Urinary bladder (tissue), 4 donors: ENCODE results near the gene GPR78. TPM values are rescaled to one million over a fixed set of nuclear protein-coding genes. Genes with fewer than 3 reads are reported as not detected.

ENCODE experiments used
- DNase-seq: peaks from one replicate; pipeline ENCODE4 v3.0.0-alpha.2; 2015; ENCODE audit errors: extremely low spot score
- H3K27ac ChIP-seq: one replicate; pipeline ENCODE4 v1.5.1; 2013; ENCODE audit warnings: low read depth, mild to moderate bottlenecking, moderate library complexity
- H3K36me3 ChIP-seq: one replicate; pipeline ENCODE4 v1.6.1; 2013; ENCODE audit warnings: mild to moderate bottlenecking, moderate library complexity; ENCODE audit not compliant: insufficient read depth
- H3K4me1 ChIP-seq: one replicate; pipeline ENCODE4 v1.6.1; 2013; ENCODE audit warnings: mild to moderate bottlenecking, moderate library complexity; ENCODE audit not compliant: insufficient read depth
- H3K4me3 ChIP-seq: one replicate; pipeline ENCODE4 v1.5.1; 2013; ENCODE audit warnings: low read depth, low read length
- WGBS: extraction: QIAGEN DNeasy Blood & Tissue Kit; methylation state at CpG from one replicate; pipeline ENCODE4 v1.1.7; 2013; 5-methylcytosine and 5-hydroxymethylcytosine counted together
- polyA plus RNA-seq: library from polyadenylated mRNA; stranded (reverse); fragments of 200-250 nt; gene quantifications from one replicate; pipeline ENCODE4 v1.2.3, GENCODE V29; 2013
- total RNA-seq: library from RNA; depleted of rRNA; stranded (reverse); fragments of >200 nt; gene quantifications from one replicate; pipeline ENCODE4 v1.2.3, GENCODE V29; 2014
- donor health status: healthy with polysubstance abuse.
- donor health status: healthy.

GPR78 gene
- total RNA-seq = 3.6 TPM
- polyA plus RNA-seq = 0.29 TPM

GRCh38 chr4:8580321-8581093, at the start of gene GPR78:
GPR78 (plus strand) TSS chr4:8580392; CDS start chr4:8580983, 591 bp downstream.
- 3% methylated on average over 63 of the region's 63 CpGs for WGBS
- DNase-seq = no peak
- H3K27ac ChIP-seq = no peak within 1 kb of the TSS
- no peaks in the 10 kb centered on the region for H3K4me1 ChIP-seq
- H3K36me3 ChIP-seq = no peaks in the 10 kb centered on the region
- no peak within 1 kb of the TSS for H3K4me3 ChIP-seq

GRCh38 chr4:8532245-8532781, 47.9 kb upstream of the GPR78 start:
- H3K4me1 ChIP-seq = no peaks in the 10 kb centered on the region
- no peak for DNase-seq
- WGBS = 68% methylated on average over 5 of the region's 5 CpGs
- H3K27ac ChIP-seq = no peak overlapping the region
- no peak overlapping the region for H3K4me3 ChIP-seq
- H3K36me3 ChIP-seq = no peaks in the 10 kb centered on the region

- no peak for DNase-seq
- Histone ChIP-seq H3K27ac (peak overlapping the region; percentile 76), H3K4me3 (no peak overlapping the region), H3K4me1 (no peaks in the 10 kb centered on the region), H3K36me3 (no peaks in the 10 kb centered on the region)
- 96% methylated on average over 2 of the region's 2 CpGs for WGBS
Measured at GRCh38 chr4:8533274-8533865, 46.8 kb upstream of the GPR78 start.

GRCh38 chr4:8534129-8534528, 46.1 kb upstream of the GPR78 start:
- Histone ChIP-seq H3K4me3 (no peak overlapping the region), H3K27ac (peak overlapping the region; percentile 76), H3K36me3 (no peaks in the 10 kb centered on the region), H3K4me1 (no peaks in the 10 kb centered on the region)
- 18% methylated on average over 4 of the region's 4 CpGs for WGBS
- DNase-seq = peak; percentile 87

- WGBS = 31% methylated on average over 2 of the region's 2 CpGs
- Histone ChIP-seq H3K4me1 (no peaks in the 10 kb centered on the region), H3K4me3 (no peak overlapping the region), H3K36me3 (no peaks in the 10 kb centered on the region), H3K27ac (peak overlapping the region; percentile 39)
- DNase-seq = no peak
Measured at GRCh38 chr4:8534611-8535010, 45.6 kb upstream of the GPR78 start.

GRCh38 chr4:8536467-8536866, 43.7 kb upstream of the GPR78 start:
- Histone ChIP-seq H3K4me3 (no peak overlapping the region), H3K27ac (no peak overlapping the region), H3K4me1 (no peaks in the 10 kb centered on the region), H3K36me3 (no peaks in the 10 kb centered on the region)
- no peak for DNase-seq
- 94% methylated on average over 7 of the region's 7 CpGs for WGBS

GRCh38 chr4:8537041-8537461, 43.1 kb upstream of the GPR78 start:
- 18% methylated on average over 9 of the region's 9 CpGs for WGBS
- H3K4me3 ChIP-seq = no peak overlapping the region
- no peak overlapping the region for H3K27ac ChIP-seq
- H3K36me3 ChIP-seq = no peaks in the 10 kb centered on the region
- H3K4me1 ChIP-seq = no peaks in the 10 kb centered on the region
- peak; percentile 64 for DNase-seq

GRCh38 chr4:8538076-8538702, 42.0 kb upstream of the GPR78 start:
- Histone ChIP-seq H3K4me1 (no peaks in the 10 kb centered on the region), H3K4me3 (no peak overlapping the region), H3K27ac (no peak overlapping the region), H3K36me3 (no peaks in the 10 kb centered on the region)
- no peak for DNase-seq
- WGBS = 92% methylated on average over 12 of the region's 12 CpGs

- WGBS = 91% methylated on average over 15 of the region's 15 CpGs
- H3K36me3 ChIP-seq = no peaks in the 10 kb centered on the region
- DNase-seq = no peak
- no peak overlapping the region for H3K4me3 ChIP-seq
- no peak overlapping the region for H3K27ac ChIP-seq
- no peaks in the 10 kb centered on the region for H3K4me1 ChIP-seq
Measured at GRCh38 chr4:8538703-8539567, 41.3 kb upstream of the GPR78 start.

- Histone ChIP-seq H3K4me3 (no peak overlapping the region), H3K27ac (no peak overlapping the region), H3K36me3 (no peaks in the 10 kb centered on the region), H3K4me1 (no peaks in the 10 kb centered on the region)
- WGBS = 90% methylated on average over 5 of the region's 5 CpGs
- DNase-seq = no peak
Measured at GRCh38 chr4:8539661-8540060, 40.5 kb upstream of the GPR78 start.

GRCh38 chr4:8540072-8540471, 40.1 kb upstream of the GPR78 start:
- no peak for DNase-seq
- WGBS = 85% methylated on average over 9 of the region's 9 CpGs

GRCh38 chr4:8540586-8540985, 39.6 kb upstream of the GPR78 start:
- Histone ChIP-seq H3K36me3 (no peaks in the 10 kb centered on the region), H3K27ac (no peak overlapping the region), H3K4me3 (no peak overlapping the region), H3K4me1 (no peaks in the 10 kb centered on the region)
- no peak for DNase-seq
- 92% methylated on average over 11 of the region's 11 CpGs for WGBS

More at GRCh38 chr4:8540072-8540471, 40.1 kb upstream of the GPR78 start:
- H3K36me3 ChIP-seq = no peaks in the 10 kb centered on the region
- H3K27ac ChIP-seq = no peak overlapping the region
- no peak overlapping the region for H3K4me3 ChIP-seq
- H3K4me1 ChIP-seq = no peaks in the 10 kb centered on the region

GRCh38 chr4:8540991-8541390, 39.2 kb upstream of the GPR78 start:
- no peak overlapping the region for H3K4me3 ChIP-seq
- 85% methylated on average over 8 of the region's 8 CpGs for WGBS

More at GRCh38 chr4:8540991-8541390, 39.2 kb upstream of the GPR78 start:
- H3K27ac ChIP-seq = no peak overlapping the region
- no peak for DNase-seq
- no peaks in the 10 kb centered on the region for H3K36me3 ChIP-seq
- no peaks in the 10 kb centered on the region for H3K4me1 ChIP-seq
